Measurements from ENCODE around the gene IP6K3. TPM values are rescaled to one million over a fixed set of nuclear protein-coding genes. Genes with fewer than 3 reads are reported as not detected.

The IP6K3 gene
- total and polyA plus RNA-seq, 2 donors (not counting 1 experiment from before 2014, with no cell fraction given), result not detected

- DNase-seq (no peak), ATAC-seq (ENCODE audit: low read depth) (no peak)
- Histone ChIP-seq H3K27me3 (replicated peaks in 1 of 4; ENCODE audit: control extremely low read depth in 1 of 4, control insufficient read depth in 3 of 4, insufficient read depth in 4 of 4, low read length in 3 of 4) (peaks cover 0 to 6% (median 0%) of the 10 kb centered on the region in 4 experiments), H3K27ac (ENCODE audit: low read length in 2 of 2) (no peak overlapping the region), H3K79me2 (ENCODE audit: control insufficient read depth, insufficient read depth, low read length) (no peaks in the 10 kb centered on the region), H3K4me2 (replicated peaks; ENCODE audit: low read depth, low read length, poor library complexity, severe bottlenecking) (no peak overlapping the region), H3K9ac (ENCODE audit: low read length) (no peak overlapping the region), H3K36me3 (replicated peaks in 1 of 2; ENCODE audit: control extremely low read depth in 1 of 2, control insufficient read depth in 1 of 2, extremely low read depth in 1 of 2, insufficient read depth in 2 of 2, low read length in 1 of 2) (no peaks in the 10 kb centered on the region), H2AFZ (ENCODE audit: insufficient read depth, low read depth, low read length, poor library complexity, severe bottlenecking) (no peak overlapping the region), H4K20me1 (ENCODE audit: control insufficient read depth, insufficient read depth, low read length, poor library complexity, severe bottlenecking) (no peaks in the 10 kb centered on the region), H3K4me3 (ENCODE audit: control extremely low read depth in 1 of 5, extremely low read depth in 1 of 5, insufficient read depth in 1 of 5, low read depth in 2 of 5, low read length in 4 of 5) (no peak overlapping the region), H3K4me1 (ENCODE audit: control insufficient read depth in 2 of 2, insufficient read depth in 2 of 2, low read length in 2 of 2) (peaks cover 0 to 3% of the 10 kb centered on the region in 2 donors), H3K9me3 (ENCODE audit: control extremely low read depth in 1 of 3, control insufficient read depth in 2 of 3, insufficient read depth in 1 of 3, low read length in 2 of 3) (no peaks in the 10 kb centered on the region)
- Mint-ChIP-seq H3K4me3 (no peak overlapping the region), H3K4me1 (peaks cover 3% of the 10 kb centered on the region), H3K27me3 (peaks cover 15% of the 10 kb centered on the region), H3K9me3 (ENCODE audit: insufficient read depth) (no peaks in the 10 kb centered on the region), H3K27ac (no peak overlapping the region)
- ChIA-PET POLR2A (no interaction called here), CTCF (interaction anchor here (1.2 kb wide), 1 partner anchor 14 kb away, joined by 5 read pairs; no protein-coding TSS in a partner anchor)
- 92% methylated on average over 6 of the region's 6 CpGs for WGBS (ENCODE audit: insufficient coverage)
- intact Hi-C loops (cut with micrococcal nuclease), result no loop called here
- TF ChIP-seq CTCF (IDR thresholded peaks at IDR 0.05) (no peak), EZH2 (IDR thresholded peaks at IDR 0.05; ENCODE audit: borderline replicate concordance, insufficient read depth, low read depth, low read length, poor library complexity, severe bottlenecking) (no peak)
Measured at GRCh38 chr6:33740204-33740608, 6.5 kb downstream of the IP6K3 start.

DNA sequence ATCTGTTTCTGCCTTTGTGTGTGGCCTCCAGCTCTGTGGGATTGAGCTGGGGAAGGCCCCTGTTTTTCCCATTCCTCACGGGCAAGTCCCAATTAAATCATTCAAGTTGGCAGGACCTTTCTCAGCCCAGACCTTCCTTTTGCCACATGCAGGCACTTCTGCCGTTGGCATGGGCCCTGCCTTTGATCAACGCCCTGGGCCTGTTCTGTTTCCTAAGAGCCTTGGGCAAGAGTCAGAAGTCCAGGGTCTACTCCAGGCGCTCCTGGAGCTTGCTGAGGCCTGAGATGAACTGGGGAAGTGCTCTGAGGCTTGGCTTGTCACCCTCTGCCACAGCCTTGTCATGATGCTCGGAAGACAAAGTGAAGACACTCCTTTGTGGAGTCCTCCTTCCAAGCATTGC is 7.1 kb downstream of the IP6K3 start:
- no peak overlapping the region for H3K27ac ChIP-seq (ENCODE audit: low read length in 2 of 2)
- 81% methylated on average over 5 of the region's 5 CpGs for WGBS (ENCODE audit: insufficient coverage)
- Mint-ChIP-seq H3K4me1 (peaks cover 3% of the 10 kb centered on the region), H3K4me3 (no peak overlapping the region), H3K9me3 (ENCODE audit: insufficient read depth) (no peaks in the 10 kb centered on the region), H3K27me3 (peaks cover 15% of the 10 kb centered on the region), H3K27ac (no peak overlapping the region)
- TF ChIP-seq EZH2 (IDR thresholded peaks at IDR 0.05; ENCODE audit: borderline replicate concordance, insufficient read depth, low read depth, low read length, poor library complexity, severe bottlenecking) (no peak), CTCF (IDR thresholded peaks at IDR 0.05) (no peak)
- no peaks in the 10 kb centered on the region for H4K20me1 ChIP-seq (ENCODE audit: control insufficient read depth, insufficient read depth, low read length, poor library complexity, severe bottlenecking)
- H3K9ac ChIP-seq (ENCODE audit: low read length), result no peak overlapping the region
- H3K4me2 ChIP-seq (replicated peaks; ENCODE audit: low read depth, low read length, poor library complexity, severe bottlenecking), result no peak overlapping the region
- H3K36me3 ChIP-seq (replicated peaks in 1 of 2; ENCODE audit: control extremely low read depth in 1 of 2, control insufficient read depth in 1 of 2, extremely low read depth in 1 of 2, insufficient read depth in 2 of 2, low read length in 1 of 2), result no peaks in the 10 kb centered on the region
- H3K9me3 ChIP-seq (ENCODE audit: control extremely low read depth in 1 of 3, control insufficient read depth in 2 of 3, insufficient read depth in 1 of 3, low read length in 2 of 3), result no peaks in the 10 kb centered on the region
- POLR2A ChIA-PET, result no interaction called here
- peaks cover 0 to 6% (median 0%) of the 10 kb centered on the region in 4 experiments for H3K27me3 ChIP-seq (replicated peaks in 1 of 4; ENCODE audit: control extremely low read depth in 1 of 4, control insufficient read depth in 3 of 4, insufficient read depth in 4 of 4, low read length in 3 of 4)
- H3K4me1 ChIP-seq (ENCODE audit: control insufficient read depth in 2 of 2, insufficient read depth in 2 of 2, low read length in 2 of 2), result peaks cover 0 to 3% of the 10 kb centered on the region in 2 donors
- no peak overlapping the region for H3K4me3 ChIP-seq (ENCODE audit: control extremely low read depth in 1 of 5, extremely low read depth in 1 of 5, insufficient read depth in 1 of 5, low read depth in 2 of 5, low read length in 4 of 5)
- intact Hi-C loops (cut with micrococcal nuclease), result no loop called here
- DNase-seq (no peak), ATAC-seq (ENCODE audit: low read depth) (no peak)
- H2AFZ ChIP-seq (ENCODE audit: insufficient read depth, low read depth, low read length, poor library complexity, severe bottlenecking), result no peak overlapping the region
- H3K79me2 ChIP-seq (ENCODE audit: control insufficient read depth, insufficient read depth, low read length), result no peaks in the 10 kb centered on the region
- CTCF ChIA-PET, result interaction anchor here (0.8 to 1.2 kb wide), 2 partner anchors 13 to 22 kb away, joined by 3 to 5 read pairs; no protein-coding TSS in a partner anchor
